WTC11 (cell line): ENCODE results near the gene NCAPH2.

Experiments
- CREB1 ChIP-seq: sonication (generic); formaldehyde crosslinking; IDR thresholded peaks from 2 replicates; pipeline ENCODE4 v1.8.0; 2023; ENCODE audit warnings: mild to moderate bottlenecking, missing genetic modification reagents
- ETV6 ChIP-seq: sonication (generic); formaldehyde crosslinking; IDR thresholded peaks from 2 replicates; pipeline ENCODE4 v1.8.1; 2022; ENCODE audit warnings: mild to moderate bottlenecking, missing genetic modification reagents
- JUN ChIP-seq: sonication (generic); formaldehyde crosslinking; IDR thresholded peaks from 2 replicates; pipeline ENCODE4 v1.8.0; 2023; ENCODE audit warnings: mild to moderate bottlenecking, missing genetic modification reagents
- NR2C2 ChIP-seq: sonication (generic); formaldehyde crosslinking; IDR thresholded peaks from 2 replicates; pipeline ENCODE4 v1.8.0; 2022; ENCODE audit warnings: mild to moderate bottlenecking, missing genetic modification reagents
- TEAD4 ChIP-seq: sonication (generic); formaldehyde crosslinking; IDR thresholded peaks from 2 replicates; pipeline ENCODE4 v1.8.0; 2022; ENCODE audit warnings: mild to moderate bottlenecking, missing genetic modification reagents
- ZBTB21 ChIP-seq: sonication (generic); formaldehyde crosslinking; IDR thresholded peaks from 2 replicates; pipeline ENCODE4 v1.8.1; 2023; ENCODE audit warnings: mild to moderate bottlenecking, missing genetic modification reagents, borderline replicate concordance
- TF ChIP-seq, protein P1 (sequence below): fragments of 200-600 bp; IDR thresholded peaks from 2 replicates; pipeline ENCODE4 v1.8.0; 2022; ENCODE audit warnings: antibody characterized with exemption
- TF ChIP-seq, protein P2 (sequence below): sonication (generic); formaldehyde crosslinking; conservative IDR thresholded peaks from 2 replicates; pipeline ENCODE4 v1.8.1; 2023; ENCODE audit warnings: mild to moderate bottlenecking, low read depth, missing genetic modification reagents, moderate library complexity
- TF ChIP-seq, protein P3 (sequence below): sonication (generic); formaldehyde crosslinking; IDR thresholded peaks from 2 replicates; pipeline ENCODE4 v1.8.0; 2022; ENCODE audit warnings: mild to moderate bottlenecking, missing genetic modification reagents
- TF ChIP-seq, protein P4 (sequence below): sonication (generic); formaldehyde crosslinking; IDR thresholded peaks from 2 replicates; pipeline ENCODE4 v1.8.0; 2022; ENCODE audit warnings: mild to moderate bottlenecking, missing genetic modification reagents

DNA sequence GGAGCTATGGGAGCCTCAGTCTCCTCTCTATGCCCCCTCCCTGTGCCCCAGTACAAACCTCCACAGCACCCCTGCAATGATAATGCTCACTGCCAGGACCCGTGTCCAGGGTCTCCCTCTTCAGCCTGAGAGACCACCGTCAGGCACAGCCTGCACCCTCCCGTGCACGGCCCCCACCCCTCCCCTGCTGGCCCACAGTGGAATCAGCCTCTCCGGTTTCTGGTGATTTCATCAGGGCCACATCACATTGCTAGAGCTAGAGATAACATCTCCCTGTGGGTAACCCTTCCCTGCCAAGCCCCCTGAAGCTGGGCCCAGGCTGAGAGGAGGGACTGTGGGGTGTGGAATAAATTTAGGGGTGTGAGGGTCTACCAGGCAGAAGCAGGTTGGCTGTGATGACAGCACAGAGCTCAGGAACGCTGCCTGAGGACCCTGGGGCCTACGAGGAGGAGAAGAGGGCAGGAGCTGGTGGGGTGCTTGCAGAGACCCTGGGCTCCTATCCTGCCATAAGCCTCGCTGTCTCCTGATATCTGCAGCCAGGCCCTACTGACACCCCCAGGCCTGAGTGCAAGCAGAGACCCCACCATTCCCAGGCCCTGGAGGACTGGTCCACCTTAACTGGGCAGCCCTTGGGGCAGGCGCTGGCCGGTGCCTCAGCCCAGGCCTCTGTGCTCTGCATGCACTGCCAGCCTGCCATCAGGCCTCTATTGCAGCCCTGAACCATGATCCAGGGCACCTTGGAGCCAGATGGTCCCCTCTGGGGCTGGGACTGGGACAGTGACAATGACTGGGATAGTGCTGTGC is 37.7 kb downstream of the NCAPH2 start, which contains the start of gene KLHDC7B:
- TF ChIP-seq, protein P1, sequence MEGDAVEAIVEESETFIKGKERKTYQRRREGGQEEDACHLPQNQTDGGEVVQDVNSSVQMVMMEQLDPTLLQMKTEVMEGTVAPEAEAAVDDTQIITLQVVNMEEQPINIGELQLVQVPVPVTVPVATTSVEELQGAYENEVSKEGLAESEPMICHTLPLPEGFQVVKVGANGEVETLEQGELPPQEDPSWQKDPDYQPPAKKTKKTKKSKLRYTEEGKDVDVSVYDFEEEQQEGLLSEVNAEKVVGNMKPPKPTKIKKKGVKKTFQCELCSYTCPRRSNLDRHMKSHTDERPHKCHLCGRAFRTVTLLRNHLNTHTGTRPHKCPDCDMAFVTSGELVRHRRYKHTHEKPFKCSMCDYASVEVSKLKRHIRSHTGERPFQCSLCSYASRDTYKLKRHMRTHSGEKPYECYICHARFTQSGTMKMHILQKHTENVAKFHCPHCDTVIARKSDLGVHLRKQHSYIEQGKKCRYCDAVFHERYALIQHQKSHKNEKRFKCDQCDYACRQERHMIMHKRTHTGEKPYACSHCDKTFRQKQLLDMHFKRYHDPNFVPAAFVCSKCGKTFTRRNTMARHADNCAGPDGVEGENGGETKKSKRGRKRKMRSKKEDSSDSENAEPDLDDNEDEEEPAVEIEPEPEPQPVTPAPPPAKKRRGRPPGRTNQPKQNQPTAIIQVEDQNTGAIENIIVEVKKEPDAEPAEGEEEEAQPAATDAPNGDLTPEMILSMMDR = no peak
- TF ChIP-seq NR2C2 (no peak), ETV6 (no peak), ZBTB21 (CRISPR knock-in tag) (no peak), TEAD4 (CRISPR knock-in tag) (no peak), CREB1 (CRISPR knock-in tag) (no peak), JUN (CRISPR knock-in tag) (no peak)
- TF ChIP-seq, protein P2, sequence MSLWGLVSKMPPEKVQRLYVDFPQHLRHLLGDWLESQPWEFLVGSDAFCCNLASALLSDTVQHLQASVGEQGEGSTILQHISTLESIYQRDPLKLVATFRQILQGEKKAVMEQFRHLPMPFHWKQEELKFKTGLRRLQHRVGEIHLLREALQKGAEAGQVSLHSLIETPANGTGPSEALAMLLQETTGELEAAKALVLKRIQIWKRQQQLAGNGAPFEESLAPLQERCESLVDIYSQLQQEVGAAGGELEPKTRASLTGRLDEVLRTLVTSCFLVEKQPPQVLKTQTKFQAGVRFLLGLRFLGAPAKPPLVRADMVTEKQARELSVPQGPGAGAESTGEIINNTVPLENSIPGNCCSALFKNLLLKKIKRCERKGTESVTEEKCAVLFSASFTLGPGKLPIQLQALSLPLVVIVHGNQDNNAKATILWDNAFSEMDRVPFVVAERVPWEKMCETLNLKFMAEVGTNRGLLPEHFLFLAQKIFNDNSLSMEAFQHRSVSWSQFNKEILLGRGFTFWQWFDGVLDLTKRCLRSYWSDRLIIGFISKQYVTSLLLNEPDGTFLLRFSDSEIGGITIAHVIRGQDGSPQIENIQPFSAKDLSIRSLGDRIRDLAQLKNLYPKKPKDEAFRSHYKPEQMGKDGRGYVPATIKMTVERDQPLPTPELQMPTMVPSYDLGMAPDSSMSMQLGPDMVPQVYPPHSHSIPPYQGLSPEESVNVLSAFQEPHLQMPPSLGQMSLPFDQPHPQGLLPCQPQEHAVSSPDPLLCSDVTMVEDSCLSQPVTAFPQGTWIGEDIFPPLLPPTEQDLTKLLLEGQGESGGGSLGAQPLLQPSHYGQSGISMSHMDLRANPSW (CRISPR knock-in tag) = no peak
- TF ChIP-seq, protein P3, sequence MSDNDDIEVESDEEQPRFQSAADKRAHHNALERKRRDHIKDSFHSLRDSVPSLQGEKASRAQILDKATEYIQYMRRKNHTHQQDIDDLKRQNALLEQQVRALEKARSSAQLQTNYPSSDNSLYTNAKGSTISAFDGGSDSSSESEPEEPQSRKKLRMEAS (CRISPR knock-in tag) = no peak
- TF ChIP-seq, protein P4, sequence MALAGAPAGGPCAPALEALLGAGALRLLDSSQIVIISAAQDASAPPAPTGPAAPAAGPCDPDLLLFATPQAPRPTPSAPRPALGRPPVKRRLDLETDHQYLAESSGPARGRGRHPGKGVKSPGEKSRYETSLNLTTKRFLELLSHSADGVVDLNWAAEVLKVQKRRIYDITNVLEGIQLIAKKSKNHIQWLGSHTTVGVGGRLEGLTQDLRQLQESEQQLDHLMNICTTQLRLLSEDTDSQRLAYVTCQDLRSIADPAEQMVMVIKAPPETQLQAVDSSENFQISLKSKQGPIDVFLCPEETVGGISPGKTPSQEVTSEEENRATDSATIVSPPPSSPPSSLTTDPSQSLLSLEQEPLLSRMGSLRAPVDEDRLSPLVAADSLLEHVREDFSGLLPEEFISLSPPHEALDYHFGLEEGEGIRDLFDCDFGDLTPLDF (CRISPR knock-in tag) = no peak
